IMR-90 (cell line): ENCODE results near the gene UPF1. TPM values are rescaled to one million over a fixed set of nuclear protein-coding genes. Genes with fewer than 3 reads are reported as not detected.

ENCODE experiments used
- ATAC-seq: fragments of 200-7000 bp; cut with Tn5 transposase; 2 replicates; pipeline ENCODE4 v1.9.1; 2020; ENCODE audit warnings: low read depth, mild to moderate bottlenecking, moderate library complexity
- BruUV-seq: library from RNA; stranded (reverse); fragments of 400-500 nt; replicated peaks from 2 replicates; lab custom pipeline; 2021; lab: Mats Ljungman, UMichigan
- CTCF ChIA-PET: fragments of 300-600 bp; formaldehyde crosslinking; extraction: SDS; loops from one replicate; lab custom pipeline; 2021; ENCODE audit warnings: antibody characterized with exemption; lab: Yijun Ruan, JAX
- POLR2A ChIA-PET: fragments of 300-600 bp; sonication (Branson Sonifier 250); formaldehyde crosslinking; loops from one replicate; lab custom pipeline; 2022; ENCODE audit warnings: antibody characterized with exemption; ENCODE audit not compliant: unreplicated experiment; lab: Charles Lee
- DNase-seq: peaks from one replicate; pipeline ENCODE4 v3.0.0; 2013
- H2AFZ ChIP-seq: replicated peaks from 2 replicates; pipeline ENCODE3; 2013; ENCODE audit warnings: low read length, mild to moderate bottlenecking; ENCODE audit not compliant: poor library complexity
- H2AK5ac ChIP-seq: 2 replicates; pipeline ENCODE4 v1.6.1; 2013; ENCODE audit warnings: low read depth, low read length, inconsistent platforms
- H2AK9ac ChIP-seq: replicated peaks from 2 replicates; pipeline ENCODE3; 2013; ENCODE audit warnings: mild to moderate bottlenecking, low read depth, low read length, moderate library complexity; ENCODE audit not compliant: poor library complexity
- H2BK120ac ChIP-seq: 2 replicates; pipeline ENCODE4 v1.6.1; 2013; ENCODE audit warnings: low read depth, low read length, inconsistent platforms
- H2BK15ac ChIP-seq: 3 replicates; pipeline ENCODE4 v1.6.1; 2013; ENCODE audit warnings: low read depth, low read length, inconsistent platforms
- H2BK20ac ChIP-seq: 2 replicates; pipeline ENCODE4 v1.6.1; 2013; ENCODE audit warnings: low read depth, mild to moderate bottlenecking, inconsistent platforms, low read length, moderate library complexity
- H2BK5ac ChIP-seq: 2 replicates; pipeline ENCODE4 v1.6.1; 2013; ENCODE audit warnings: mild to moderate bottlenecking, low read depth, low read length, inconsistent platforms; ENCODE audit not compliant: poor library complexity, severe bottlenecking
- H3K14ac ChIP-seq: replicated peaks from 2 replicates; pipeline ENCODE4 v1.6.1; 2013; ENCODE audit warnings: low read depth, low read length, inconsistent platforms
- H3K18ac ChIP-seq: 2 replicates; pipeline ENCODE4 v1.6.1; 2013; ENCODE audit warnings: low read depth, low read length, control low read depth
- H3K23ac ChIP-seq: 2 replicates; pipeline ENCODE4 v1.6.1; 2013; ENCODE audit warnings: low read depth, low read length, inconsistent platforms
- H3K27ac ChIP-seq: 2 replicates; pipeline ENCODE4 v1.5.1; 2013; ENCODE audit warnings: mild to moderate bottlenecking, control low read depth, low read length; ENCODE audit not compliant: insufficient read depth
- H3K27me3 ChIP-seq: 2 replicates; pipeline ENCODE4 v1.6.1; 2013; ENCODE audit warnings: low read length; ENCODE audit not compliant: control insufficient read depth, insufficient read depth
- H3K36me3 ChIP-seq: 2 replicates; pipeline ENCODE4 v1.6.1; 2013; ENCODE audit warnings: low read length, mixed read lengths; ENCODE audit not compliant: control insufficient read depth, insufficient read depth
- H3K4ac ChIP-seq: 2 replicates; pipeline ENCODE4 v1.6.1; 2013; ENCODE audit warnings: low read depth, low read length, inconsistent platforms
- H3K4me1 ChIP-seq: 2 replicates; pipeline ENCODE4 v1.6.1; 2013; ENCODE audit warnings: low read length, mixed read lengths; ENCODE audit not compliant: control insufficient read depth, insufficient read depth
- H3K4me2 ChIP-seq: 2 replicates; pipeline ENCODE4 v1.6.1; 2013; ENCODE audit warnings: low read depth, mild to moderate bottlenecking, control low read depth, low read length, moderate library complexity
- H3K4me3 ChIP-seq: 2 replicates; pipeline ENCODE4 v1.5.1; 2013; ENCODE audit warnings: low read depth, mild to moderate bottlenecking, control low read depth, low read length, moderate library complexity; ENCODE audit not compliant: insufficient read depth
- H3K56ac ChIP-seq: 2 replicates; pipeline ENCODE4 v1.6.1; 2013; ENCODE audit warnings: low read length, inconsistent platforms; ENCODE audit not compliant: insufficient read depth; ENCODE audit errors: extremely low read depth
- H3K79me1 ChIP-seq, 2 experiments: 2 replicates each; pipeline ENCODE4 v1.6.1; 2013; ENCODE audit warnings: low read length in 2 of 2, inconsistent platforms in 1 of 2, low read depth in 1 of 2
- H3K9ac ChIP-seq: 2 replicates; pipeline ENCODE4 v1.6.1; 2013; ENCODE audit warnings: low read depth, low read length, control low read depth
- H3K9me1 ChIP-seq: 2 replicates; pipeline ENCODE4 v1.6.1; 2013; ENCODE audit warnings: low read length, inconsistent platforms; ENCODE audit not compliant: insufficient read depth
- H3K9me3 ChIP-seq: 2 replicates; pipeline ENCODE4 v1.6.1; 2013; ENCODE audit warnings: low read length; ENCODE audit not compliant: control insufficient read depth, insufficient read depth
- H4K20me1 ChIP-seq: 2 replicates; pipeline ENCODE4 v1.6.1; 2013; ENCODE audit warnings: low read length, inconsistent platforms; ENCODE audit not compliant: insufficient read depth
- H4K5ac ChIP-seq: 2 replicates; pipeline ENCODE4 v1.6.1; 2013; ENCODE audit warnings: mild to moderate bottlenecking, low read depth, low read length, control low read depth
- H4K8ac ChIP-seq, 2 experiments: 2 replicates each; pipeline ENCODE4 v1.6.1; 2013; ENCODE audit warnings: low read depth in 2 of 2, low read length in 2 of 2, control low read depth in 1 of 2, inconsistent platforms in 1 of 2
- H4K91ac ChIP-seq: 2 replicates; pipeline ENCODE4 v1.6.1; 2013; ENCODE audit warnings: low read depth, low read length, inconsistent platforms; ENCODE audit not compliant: insufficient read depth
- BHLHE40 ChIP-seq: fragments of 150-350 bp; IDR thresholded peaks from 2 replicates; pipeline ENCODE4 v1.6.1; 2016; ENCODE audit warnings: mild to moderate bottlenecking, low read depth, low read length
- CEBPB ChIP-seq: IDR thresholded peaks from 2 replicates; pipeline ENCODE4 v1.6.1; 2012; ENCODE audit warnings: low read depth, low read length, improper control_type of control experiment
- CHD1 ChIP-seq: IDR thresholded peaks from 2 replicates; pipeline ENCODE4 v1.6.1; 2012; ENCODE audit warnings: low read depth, low read length, improper control_type of control experiment
- FOS ChIP-seq: fragments of 150-350 bp; IDR thresholded peaks from 2 replicates; pipeline ENCODE4 v1.6.1; 2016; ENCODE audit warnings: low read depth, low read length
- MAZ ChIP-seq: IDR thresholded peaks from 2 replicates; pipeline ENCODE4 v1.6.1; 2012; ENCODE audit warnings: low read depth, mild to moderate bottlenecking, low read length, improper control_type of control experiment, moderate library complexity, borderline replicate concordance
- MXI1 ChIP-seq: IDR thresholded peaks from 2 replicates; pipeline ENCODE4 v1.6.1; 2012; ENCODE audit warnings: low read depth, mild to moderate bottlenecking, low read length, moderate library complexity, borderline replicate concordance
- NFE2L2 ChIP-seq: fragments of 150-350 bp; IDR thresholded peaks from 2 replicates; pipeline ENCODE4 v1.6.1; 2016; ENCODE audit warnings: low read depth, mild to moderate bottlenecking, low read length
- POLR2A ChIP-seq: IDR thresholded peaks from 2 replicates; pipeline ENCODE4 v1.6.1; 2012; ENCODE audit warnings: mild to moderate bottlenecking, low read depth, low read length
- RCOR1 ChIP-seq: IDR thresholded peaks from 2 replicates; pipeline ENCODE4 v1.6.1; 2012; ENCODE audit warnings: mild to moderate bottlenecking, low read length, improper control_type of control experiment; ENCODE audit not compliant: insufficient replicate concordance
- RFX5 ChIP-seq: IDR thresholded peaks from 2 replicates; pipeline ENCODE4 v1.8.0; 2012; ENCODE audit warnings: low read depth, mild to moderate bottlenecking, low read length, moderate library complexity
- SMC3 ChIP-seq: fragments of 150-350 bp; IDR thresholded peaks from 2 replicates; pipeline ENCODE4 v1.6.1; 2016; ENCODE audit warnings: low read depth, mild to moderate bottlenecking, antibody characterized with exemption, low read length, moderate library complexity
- whole genome bisulfite sequencing, 2 experiments: methylation state at CpG; one replicate each; pipeline versions ENCODE4 v1.1.5 to v1.1.7; 2013; ENCODE audit warnings: missing lambda C conversion rate in 2 of 2; ENCODE audit not compliant: insufficient read length in 1 of 2; ENCODE audit errors: extremely low coverage in 2 of 2; 5-methylcytosine and 5-hydroxymethylcytosine counted together
- dilution Hi-C: fragments of 300-500 bp; cut with HindIII; formaldehyde crosslinking; loops from one replicate; pipeline ENCODE4 v1.14.3; 2018; ENCODE audit warnings: low sequenced_read_pairs; ENCODE audit not compliant: unreplicated experiment
- in situ Hi-C: fragments of 300-500 bp; cut with MboI; formaldehyde crosslinking; loops from 3 replicates; pipeline ENCODE4 v1.14.3; 2019; ENCODE audit warnings: low sequenced_read_pairs, inconsistent platforms, mixed read lengths
- intact Hi-C: fragments of 100-400 bp; cut with micrococcal nuclease; formaldehyde crosslinking; loops from 2 replicates; pipeline ENCODE4 v1.10.0; 2022
- polyA plus RNA-seq, 3 experiments: library from polyadenylated mRNA; depleted of rRNA; stranded (reverse); fragments of >200 nt; gene quantifications; 2 replicates each; pipeline ENCODE4 v1.2.3, GENCODE V29; 2012; ENCODE audit warnings: low replicate concordance in 1 of 3
- total RNA-seq: library from RNA; depleted of rRNA; stranded (reverse); fragments of >200 nt; gene quantifications from 2 replicates; pipeline ENCODE4 v1.2.3, GENCODE V29; 2012
- TF ChIP-seq, protein P1 (sequence below): fragments of 150-350 bp; IDR thresholded peaks from 2 replicates; pipeline ENCODE4 v1.6.1; 2016; ENCODE audit warnings: low read depth, mild to moderate bottlenecking, low read length, moderate library complexity, borderline replicate concordance
- TF ChIP-seq, protein P2 (sequence below): fragments of 150-350 bp; IDR thresholded peaks from 2 replicates; pipeline ENCODE4 v1.6.1; 2017; ENCODE audit warnings: mild to moderate bottlenecking, antibody characterized with exemption, low read length, low read depth
- TF ChIP-seq, protein P3 (sequence below): conservative IDR thresholded peaks from 2 replicates; pipeline ENCODE4 v1.5.1; 2012; ENCODE audit warnings: mild to moderate bottlenecking, low read depth, low read length, improper control_type of control experiment

UPF1 gene
- total and polyA plus RNA-seq, 2 of the 4 experiments (the other 2 are of a cell fraction), result 31.2 to 50.3 TPM

DNA sequence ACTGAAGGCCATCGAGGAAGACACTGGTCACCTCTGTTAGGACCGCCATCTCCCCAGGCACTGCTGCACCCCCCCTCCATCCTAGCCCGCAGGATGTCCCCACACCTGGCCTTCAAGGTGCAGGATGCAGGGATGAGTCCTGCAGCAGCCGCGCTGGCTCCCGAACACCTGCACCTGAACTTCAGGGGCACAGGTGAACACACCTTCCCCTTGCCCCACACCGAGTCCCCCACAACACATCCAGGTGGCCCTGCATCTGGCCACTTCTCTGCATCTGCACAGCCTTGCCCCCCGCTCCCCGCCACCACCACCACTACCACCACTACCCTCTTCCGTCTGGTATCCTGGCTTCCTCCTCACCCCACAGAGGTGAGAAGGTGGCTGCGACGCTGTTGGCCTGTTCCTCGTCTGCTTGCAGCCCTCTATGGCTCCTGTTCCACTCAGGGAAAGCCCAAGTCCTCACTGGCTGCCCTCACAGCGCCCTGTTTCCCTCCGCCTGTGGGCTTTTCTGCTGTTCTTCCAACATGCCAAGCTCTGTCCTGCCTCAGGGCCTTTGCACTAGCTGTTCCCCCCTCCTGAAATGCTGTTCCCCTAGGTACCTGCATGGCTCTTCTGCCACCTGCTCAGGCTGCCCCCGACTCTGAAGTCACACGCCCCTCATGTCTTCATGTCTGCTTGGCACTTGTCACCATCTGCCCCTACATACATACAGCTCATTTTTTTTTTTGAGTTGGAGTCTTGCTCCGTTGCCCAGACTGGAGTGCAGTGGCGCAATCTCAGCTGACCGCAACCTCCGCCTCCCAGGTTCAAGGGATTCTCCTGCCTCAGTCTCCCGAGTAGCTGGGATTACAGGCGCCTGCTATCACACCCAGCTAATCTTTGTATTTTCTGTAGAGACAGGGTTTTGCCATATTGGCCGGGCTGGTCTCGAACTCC is 65.6 kb downstream of the UPF1 start:
- no peaks in the 10 kb centered on the region for H3K9me3 ChIP-seq
- peak overlapping the region; percentile 58 for H2AK9ac ChIP-seq
- peaks cover 28% of the 10 kb centered on the region for H4K20me1 ChIP-seq
- TF ChIP-seq, protein P1, sequence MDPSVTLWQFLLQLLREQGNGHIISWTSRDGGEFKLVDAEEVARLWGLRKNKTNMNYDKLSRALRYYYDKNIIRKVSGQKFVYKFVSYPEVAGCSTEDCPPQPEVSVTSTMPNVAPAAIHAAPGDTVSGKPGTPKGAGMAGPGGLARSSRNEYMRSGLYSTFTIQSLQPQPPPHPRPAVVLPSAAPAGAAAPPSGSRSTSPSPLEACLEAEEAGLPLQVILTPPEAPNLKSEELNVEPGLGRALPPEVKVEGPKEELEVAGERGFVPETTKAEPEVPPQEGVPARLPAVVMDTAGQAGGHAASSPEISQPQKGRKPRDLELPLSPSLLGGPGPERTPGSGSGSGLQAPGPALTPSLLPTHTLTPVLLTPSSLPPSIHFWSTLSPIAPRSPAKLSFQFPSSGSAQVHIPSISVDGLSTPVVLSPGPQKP, result no peak
- no peak for TF ChIP-seq FOS
- TF ChIP-seq, protein P2, sequence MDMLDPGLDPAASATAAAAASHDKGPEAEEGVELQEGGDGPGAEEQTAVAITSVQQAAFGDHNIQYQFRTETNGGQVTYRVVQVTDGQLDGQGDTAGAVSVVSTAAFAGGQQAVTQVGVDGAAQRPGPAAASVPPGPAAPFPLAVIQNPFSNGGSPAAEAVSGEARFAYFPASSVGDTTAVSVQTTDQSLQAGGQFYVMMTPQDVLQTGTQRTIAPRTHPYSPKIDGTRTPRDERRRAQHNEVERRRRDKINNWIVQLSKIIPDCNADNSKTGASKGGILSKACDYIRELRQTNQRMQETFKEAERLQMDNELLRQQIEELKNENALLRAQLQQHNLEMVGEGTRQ, result no peak
- TF ChIP-seq NFE2L2, result no peak
- no peak for TF ChIP-seq SMC3
- no peak for TF ChIP-seq CEBPB
- no peak for TF ChIP-seq CHD1
- TF ChIP-seq BHLHE40, result no peak
- no peak for TF ChIP-seq MAZ
- no peak for TF ChIP-seq MXI1
- TF ChIP-seq, protein P3, sequence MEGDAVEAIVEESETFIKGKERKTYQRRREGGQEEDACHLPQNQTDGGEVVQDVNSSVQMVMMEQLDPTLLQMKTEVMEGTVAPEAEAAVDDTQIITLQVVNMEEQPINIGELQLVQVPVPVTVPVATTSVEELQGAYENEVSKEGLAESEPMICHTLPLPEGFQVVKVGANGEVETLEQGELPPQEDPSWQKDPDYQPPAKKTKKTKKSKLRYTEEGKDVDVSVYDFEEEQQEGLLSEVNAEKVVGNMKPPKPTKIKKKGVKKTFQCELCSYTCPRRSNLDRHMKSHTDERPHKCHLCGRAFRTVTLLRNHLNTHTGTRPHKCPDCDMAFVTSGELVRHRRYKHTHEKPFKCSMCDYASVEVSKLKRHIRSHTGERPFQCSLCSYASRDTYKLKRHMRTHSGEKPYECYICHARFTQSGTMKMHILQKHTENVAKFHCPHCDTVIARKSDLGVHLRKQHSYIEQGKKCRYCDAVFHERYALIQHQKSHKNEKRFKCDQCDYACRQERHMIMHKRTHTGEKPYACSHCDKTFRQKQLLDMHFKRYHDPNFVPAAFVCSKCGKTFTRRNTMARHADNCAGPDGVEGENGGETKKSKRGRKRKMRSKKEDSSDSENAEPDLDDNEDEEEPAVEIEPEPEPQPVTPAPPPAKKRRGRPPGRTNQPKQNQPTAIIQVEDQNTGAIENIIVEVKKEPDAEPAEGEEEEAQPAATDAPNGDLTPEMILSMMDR, result no peak
- no peak for TF ChIP-seq RFX5
- no peak for TF ChIP-seq RCOR1
- no peak for TF ChIP-seq POLR2A
- H3K4me1 ChIP-seq, result peaks cover 8% of the 10 kb centered on the region; the same call in 1 of the 2 replicates
- H2BK120ac ChIP-seq, result no peak overlapping the region
- ChIA-PET POLR2A (no interaction called here), CTCF (interaction anchor here (1.3 kb wide), 1 partner anchor 90 kb away, joined by 7 read pairs; no protein-coding TSS in a partner anchor)
- H3K18ac ChIP-seq, result no peak overlapping the region
- in situ Hi-C loops, result no loop called here
- H3K4ac ChIP-seq, result no peak overlapping the region
- H3K27ac ChIP-seq, result no peak overlapping the region
- H3K4me3 ChIP-seq, result no peak overlapping the region
- no peak overlapping the region for H3K14ac ChIP-seq
- no peak overlapping the region for H4K8ac ChIP-seq
- 90% methylated on average over 11 of the region's 25 CpGs; no CpG with 5 or more reads in 1 of the 2 experiments for WGBS, 2 experiments
- H3K9ac ChIP-seq, result no peak overlapping the region
- intact Hi-C loops, result no loop called here
- no peak overlapping the region for H4K5ac ChIP-seq
- dilution Hi-C loops, result no loop called here
- H2AFZ ChIP-seq, result no peak overlapping the region
- no peak for ATAC-seq
- no peak overlapping the region for H3K23ac ChIP-seq
- no peak for DNase-seq
- H2BK15ac ChIP-seq, result no peak overlapping the region
- no peaks in the 10 kb centered on the region for H3K9me1 ChIP-seq
- H2AK5ac ChIP-seq, result no peak overlapping the region
- H2BK20ac ChIP-seq, result no peak overlapping the region
- no TSS peak for BruUV-seq
- peaks cover 7% of the 10 kb centered on the region; the same call in 1 of the 2 replicates for H3K27me3 ChIP-seq
- H3K56ac ChIP-seq, result no peak overlapping the region
- no peak overlapping the region for H4K91ac ChIP-seq
- no peak overlapping the region for H2BK5ac ChIP-seq
- H3K4me2 ChIP-seq, result no peak overlapping the region
- peaks cover 26% of the 10 kb centered on the region for H3K36me3 ChIP-seq
- peaks cover 0 to 3% of the 10 kb centered on the region in 2 experiments; a peak in 1 of 4 replicates for H3K79me1 ChIP-seq
